GM21717 (cell line): ENCODE measurements around the gene LYG2.
"Not testable (repeated sequence)": the region's sequence is repeated elsewhere in the genome, so short reads cannot be mapped to it uniquely, and the experiment has no call there.

ENCODE experiments used
- ATAC-seq: cut with Tn5 transposase; IDR thresholded peaks from one replicate; pipeline ENCODE4 v1.9.1; 2021; ENCODE audit warnings: mild to moderate bottlenecking, moderate library complexity; ENCODE audit not compliant: unreplicated experiment

Gene LYG2

DNA sequence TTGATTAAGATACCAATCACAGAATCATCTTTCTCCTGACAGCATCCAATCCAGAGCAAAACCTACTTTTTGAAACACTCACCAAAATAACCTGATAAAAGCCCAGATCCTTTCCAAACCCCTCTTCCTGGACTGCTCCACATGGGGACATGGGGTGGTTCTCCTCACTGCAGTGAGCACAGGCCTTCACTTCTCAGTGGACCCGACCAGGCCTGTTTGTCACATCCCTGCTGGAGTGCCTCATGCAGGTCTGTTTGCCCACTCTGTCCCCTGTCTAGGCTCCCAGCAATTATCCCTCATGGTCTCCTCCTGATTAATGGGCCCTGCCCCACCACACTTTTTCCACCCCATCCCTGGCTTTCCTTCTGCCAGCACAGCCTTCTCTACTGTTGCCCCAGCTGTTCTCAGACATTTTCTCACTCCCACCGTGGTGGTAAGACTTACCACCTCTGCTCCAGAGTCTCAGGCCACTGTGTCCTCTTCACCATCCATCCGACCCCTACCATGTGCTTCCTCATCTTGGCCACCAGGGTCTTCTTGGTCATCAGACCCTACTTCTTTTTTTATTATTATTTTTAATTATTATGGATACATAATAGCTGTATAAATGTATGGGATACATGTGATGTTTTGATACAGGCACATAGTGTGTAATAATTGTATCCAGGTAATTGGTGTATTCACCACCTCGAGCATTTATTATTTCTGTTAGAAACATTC, 53.3 kb downstream of the LYG2 start:
- ATAC-seq = no peak

DNA sequence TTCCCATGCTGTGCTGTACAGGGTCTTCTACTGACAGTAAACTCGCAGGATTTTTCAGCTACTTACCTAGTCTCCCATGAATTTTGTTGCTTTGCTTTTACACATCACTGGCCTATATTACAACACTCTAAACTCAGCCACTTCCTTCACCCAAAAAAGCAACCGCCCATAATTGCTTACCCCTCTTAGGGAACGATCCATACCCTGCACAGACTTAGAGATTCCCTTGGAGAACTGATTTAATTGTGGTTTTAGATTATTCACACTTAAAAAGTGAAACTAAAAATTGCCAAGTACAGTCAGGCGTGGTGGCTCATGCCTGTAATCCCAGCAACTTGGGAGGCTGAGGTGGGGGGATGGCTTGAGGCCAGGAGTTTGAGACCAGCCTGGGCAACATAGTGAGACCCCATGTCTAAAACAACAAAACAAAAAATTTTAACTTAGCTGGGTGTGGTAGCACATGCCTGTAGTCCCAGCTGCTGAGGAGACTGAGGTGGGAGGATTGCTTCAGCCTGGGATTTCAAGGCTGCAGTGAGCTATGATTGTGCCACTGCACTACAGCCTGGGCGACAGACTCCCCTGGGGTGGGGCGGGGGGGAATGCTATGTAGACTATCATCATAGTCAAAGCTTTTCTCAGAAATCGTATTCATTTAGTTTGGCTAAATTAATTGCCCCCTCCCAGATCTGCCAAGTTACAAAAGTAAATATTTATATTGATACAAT, 55.2 kb downstream of the LYG2 start:
- ATAC-seq = no peak

DNA sequence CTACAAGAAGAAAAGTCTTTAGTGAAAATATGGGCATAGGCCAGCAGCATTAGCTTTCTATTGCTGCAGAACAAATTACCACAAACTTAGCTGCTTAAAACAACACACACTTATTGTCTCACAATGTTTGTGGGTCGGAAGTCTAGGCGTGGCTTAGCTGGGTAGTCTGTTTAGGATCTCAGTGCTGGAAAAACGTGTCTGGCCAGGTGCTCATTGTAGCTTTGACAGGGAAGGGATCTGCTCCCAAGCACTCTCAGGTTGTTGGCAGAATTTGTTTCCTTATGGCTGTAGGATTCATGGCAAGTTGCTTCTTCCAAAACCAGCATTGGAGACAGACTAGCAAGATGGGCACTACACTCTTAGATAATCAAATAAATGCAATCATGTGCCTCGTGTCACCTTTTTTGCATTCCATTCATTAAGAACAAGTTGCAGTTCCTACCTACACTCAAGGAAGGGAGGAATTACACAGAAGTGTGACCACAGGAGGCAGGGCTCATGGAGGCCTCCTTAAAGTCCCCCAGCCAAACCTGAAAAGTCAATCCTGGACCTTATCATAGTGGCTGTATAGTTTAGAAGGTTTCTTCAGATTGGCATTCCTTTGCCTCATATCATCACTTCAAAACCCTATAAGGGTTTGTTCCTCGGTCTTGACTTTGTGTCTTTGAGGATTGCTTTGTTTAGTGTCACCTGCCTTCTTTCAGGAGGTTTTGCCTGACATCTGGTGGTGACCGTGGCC, 57.2 kb downstream of the LYG2 start:
- no peak for ATAC-seq

DNA sequence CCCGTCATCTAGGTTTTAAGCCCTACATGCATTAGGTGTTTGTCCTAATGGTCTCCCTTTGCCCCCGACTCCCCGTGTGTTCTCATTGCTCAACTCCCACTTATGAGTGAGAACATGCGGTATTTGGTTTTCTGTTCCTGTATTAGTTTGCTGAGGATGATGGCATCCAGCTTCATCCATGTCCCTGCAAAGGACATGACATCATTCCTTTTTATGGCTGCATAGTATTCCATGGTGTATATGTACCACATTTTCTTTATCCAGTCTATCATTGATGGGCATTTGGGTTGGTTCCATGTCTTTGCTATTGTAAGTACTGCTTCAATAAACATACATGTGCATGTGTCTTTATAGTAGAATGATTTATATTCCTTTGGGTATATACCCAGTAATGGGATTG, 63.1 kb downstream of the LYG2 start:
- not testable (repeated sequence) for ATAC-seq
